ENCODE measurements around the gene DLGAP1. TPM values are rescaled to one million over a fixed set of nuclear protein-coding genes. Genes with fewer than 3 reads are reported as not detected.

DLGAP1 gene
- total RNA-seq, 4 donors from 2014 or later, result 0.22 to 1.5 (median 0.56) TPM

- no peak for ATAC-seq
- Histone ChIP-seq H3K27me3 (peaks cover 23% of the 10 kb centered on the region), H3K4me1 (no peaks in the 10 kb centered on the region), H3K9me3 (no peaks in the 10 kb centered on the region), H3K36me3 (no peaks in the 10 kb centered on the region), H3K4me3 (no peak overlapping the region), H3K27ac (no peak overlapping the region)
- no peak for TF ChIP-seq POLR2A (IDR thresholded peaks at IDR 0.05)
- TF ChIP-seq EP300 (IDR thresholded peaks at IDR 0.05), result no peak
- TF ChIP-seq CTCF (IDR thresholded peaks at IDR 0.05), result no peak
- TF ChIP-seq POLR2AphosphoS5 (IDR thresholded peaks at IDR 0.05), result no peak
- WGBS, 2 donors (ENCODE audit: low coverage in 1 of 2), result 93% methylated on average over 7 of the region's 59 CpGs; no CpG with 5 or more reads in 1 of the 2 donors
Observed at GRCh38 chr18:3879114-3879835, 575.8 kb downstream of the DLGAP1 start.

DNA sequence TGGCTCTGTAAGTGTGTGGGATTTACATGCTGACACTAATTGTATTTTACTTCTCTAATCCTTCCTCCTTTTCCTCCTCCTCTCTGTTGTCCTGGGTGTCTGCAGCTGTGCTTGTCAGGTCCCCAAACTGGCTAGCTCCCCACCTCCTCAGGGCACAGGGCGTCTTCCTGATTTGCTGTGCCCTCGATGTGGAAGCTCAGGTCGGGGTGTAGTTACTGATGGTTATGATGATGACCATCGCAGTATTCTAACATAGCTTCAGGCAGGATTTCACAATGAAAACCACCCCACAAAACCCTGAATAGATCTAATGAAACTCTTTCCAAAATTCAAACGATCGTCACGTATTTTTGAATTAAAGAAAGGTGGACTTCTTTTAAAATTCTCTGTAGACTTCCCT, 576.7 kb downstream of the DLGAP1 start:
- WGBS, 2 donors (ENCODE audit: low coverage in 1 of 2), result 70 to 71% methylated on average over 4 to 7 of the region's 7 CpGs
- ATAC-seq, result no peak
- Histone ChIP-seq H3K9me3 (no peaks in the 10 kb centered on the region), H3K4me3 (no peak overlapping the region), H3K4me1 (no peaks in the 10 kb centered on the region), H3K27ac (no peak overlapping the region), H3K27me3 (peaks cover 27% of the 10 kb centered on the region), H3K36me3 (no peaks in the 10 kb centered on the region)
- no peak for TF ChIP-seq CTCF (IDR thresholded peaks at IDR 0.05)
- no peak for TF ChIP-seq POLR2AphosphoS5 (IDR thresholded peaks at IDR 0.05)
- TF ChIP-seq POLR2A (IDR thresholded peaks at IDR 0.05), result no peak
- TF ChIP-seq EP300 (IDR thresholded peaks at IDR 0.05), result no peak

- WGBS, 2 donors (ENCODE audit: low coverage in 1 of 2), result 68 to 75% methylated on average over 2 of the region's 2 CpGs
Observed at GRCh38 chr18:3877678-3878077, 577.4 kb downstream of the DLGAP1 start.

GRCh38 chr18:3875961-3876360, 579.1 kb downstream of the DLGAP1 start:
- WGBS, 2 donors (ENCODE audit: low coverage in 1 of 2), result 35 to 43% methylated on average over 1 to 2 of the region's 2 CpGs
- no peak for ATAC-seq
- H3K27ac ChIP-seq, result no peak overlapping the region

More at GRCh38 chr18:3877678-3878077, 577.4 kb downstream of the DLGAP1 start:
- Histone ChIP-seq H3K27ac (no peak overlapping the region), H3K9me3 (no peaks in the 10 kb centered on the region), H3K4me3 (no peak overlapping the region), H3K36me3 (no peaks in the 10 kb centered on the region), H3K27me3 (peaks cover 28% of the 10 kb centered on the region), H3K4me1 (no peaks in the 10 kb centered on the region)
- TF ChIP-seq POLR2A (IDR thresholded peaks at IDR 0.05), result no peak
- TF ChIP-seq CTCF (IDR thresholded peaks at IDR 0.05), result no peak
- TF ChIP-seq POLR2AphosphoS5 (IDR thresholded peaks at IDR 0.05), result no peak
- no peak for ATAC-seq

More at GRCh38 chr18:3875961-3876360, 579.1 kb downstream of the DLGAP1 start:
- no peaks in the 10 kb centered on the region for H3K4me1 ChIP-seq
- H3K9me3 ChIP-seq, result no peaks in the 10 kb centered on the region
- H3K27me3 ChIP-seq, result peaks cover 32% of the 10 kb centered on the region
- H3K4me3 ChIP-seq, result no peak overlapping the region
- TF ChIP-seq POLR2A (IDR thresholded peaks at IDR 0.05) (no peak), POLR2AphosphoS5 (IDR thresholded peaks at IDR 0.05) (no peak), CTCF (IDR thresholded peaks at IDR 0.05) (no peak), EP300 (IDR thresholded peaks at IDR 0.05) (no peak)
- no peaks in the 10 kb centered on the region for H3K36me3 ChIP-seq

Data from gastroesophageal sphincter (tissue), 4 donors.